ENCODE measurements around the gene B3GNT2. TPM values are rescaled to one million over a fixed set of nuclear protein-coding genes. Genes with fewer than 3 reads are reported as not detected.
A peak's percentile ranks its signal among the peaks of the same experiment; 100 is the strongest.
"Not testable (repeated sequence)": the region's sequence is repeated elsewhere in the genome, so short reads cannot be mapped to it uniquely, and the experiment has no call there.

The B3GNT2 gene
- total RNA-seq, 1 donor from 2014 or later: 17.4 TPM

- DNase-seq (ENCODE audit: low spot score, unreplicated experiment): no peak
- Mint-ChIP-seq H3K36me3 (ENCODE audit: insufficient read depth) (no peaks in the 10 kb centered on the region), H3K4me1 (ENCODE audit: low read depth) (no peaks in the 10 kb centered on the region), H3K27ac (peak overlapping the region; percentile 62), H3K9me3 (ENCODE audit: low read depth) (peaks cover 5% of the 10 kb centered on the region), H3K4me3 (ENCODE audit: low read depth) (no peak overlapping the region), H3K27me3 (no peaks in the 10 kb centered on the region)
- TF ChIP-seq CTCF (IDR thresholded peaks at IDR 0.05; ENCODE audit: unreplicated experiment): no peak
Measured at GRCh38 chr2:62151306-62151638, 44.6 kb upstream of the B3GNT2 start.

GRCh38 chr2:62152000-62152399 lies 43.9 kb upstream of the B3GNT2 start:
- H3K9me3 Mint-ChIP-seq (ENCODE audit: low read depth): peaks cover 5% of the 10 kb centered on the region
- H3K4me3 Mint-ChIP-seq (ENCODE audit: low read depth): no peak overlapping the region
- no peaks in the 10 kb centered on the region for H3K4me1 Mint-ChIP-seq (ENCODE audit: low read depth)
- DNase-seq (ENCODE audit: low spot score, unreplicated experiment): no peak
- H3K36me3 Mint-ChIP-seq (ENCODE audit: insufficient read depth): no peaks in the 10 kb centered on the region
- H3K27ac Mint-ChIP-seq: no peak overlapping the region
- no peaks in the 10 kb centered on the region for H3K27me3 Mint-ChIP-seq
- no peak for TF ChIP-seq CTCF (IDR thresholded peaks at IDR 0.05; ENCODE audit: unreplicated experiment)

- Mint-ChIP-seq H3K36me3 (ENCODE audit: insufficient read depth) (no peaks in the 10 kb centered on the region), H3K27ac (no peak overlapping the region), H3K4me1 (ENCODE audit: low read depth) (no peaks in the 10 kb centered on the region), H3K4me3 (ENCODE audit: low read depth) (no peak overlapping the region), H3K27me3 (no peaks in the 10 kb centered on the region), H3K9me3 (ENCODE audit: low read depth) (peaks cover 5% of the 10 kb centered on the region)
- TF ChIP-seq CTCF (IDR thresholded peaks at IDR 0.05; ENCODE audit: unreplicated experiment): no peak
- DNase-seq (ENCODE audit: low spot score, unreplicated experiment): no peak
Measured at GRCh38 chr2:62156861-62157496, 38.9 kb upstream of the B3GNT2 start.

- Mint-ChIP-seq H3K27me3 (no peaks in the 10 kb centered on the region), H3K36me3 (ENCODE audit: insufficient read depth) (no peaks in the 10 kb centered on the region), H3K27ac (no peak overlapping the region), H3K9me3 (ENCODE audit: low read depth) (peaks cover 5% of the 10 kb centered on the region), H3K4me3 (ENCODE audit: low read depth) (no peak overlapping the region), H3K4me1 (ENCODE audit: low read depth) (no peaks in the 10 kb centered on the region)
- TF ChIP-seq CTCF (IDR thresholded peaks at IDR 0.05; ENCODE audit: unreplicated experiment): no peak
- DNase-seq (ENCODE audit: low spot score, unreplicated experiment): no peak
Measured at GRCh38 chr2:62158444-62159121, 37.3 kb upstream of the B3GNT2 start.

GRCh38 chr2:62160691-62161090 lies 35.2 kb upstream of the B3GNT2 start:
- H3K4me1 Mint-ChIP-seq (ENCODE audit: low read depth): not testable (repeated sequence)

More at GRCh38 chr2:62160691-62161090, 35.2 kb upstream of the B3GNT2 start:
- H3K36me3 Mint-ChIP-seq (ENCODE audit: insufficient read depth); H3K27ac Mint-ChIP-seq; DNase-seq (ENCODE audit: low spot score, unreplicated experiment); H3K4me3 Mint-ChIP-seq (ENCODE audit: low read depth); H3K27me3 Mint-ChIP-seq; H3K9me3 Mint-ChIP-seq (ENCODE audit: low read depth): not testable (repeated sequence)

All from progenitor cell of endocrine pancreas (in vitro differentiated cells).